HepG2 (cell line): Measurements from ENCODE around the gene DDX28. TPM values are rescaled to one million over a fixed set of nuclear protein-coding genes. Genes with fewer than 3 reads are reported as not detected.

Experiments used
- ADNP ChIP-seq: sonication (generic); formaldehyde crosslinking; IDR thresholded peaks from 2 replicates; pipeline ENCODE4 v1.4.0; 2020; ENCODE audit warnings: missing genetic modification reagents
- AKAP8 ChIP-seq: sonication (generic); formaldehyde crosslinking; IDR thresholded peaks from 2 replicates; pipeline ENCODE4 v1.5.1; 2020; ENCODE audit warnings: mild to moderate bottlenecking, missing genetic modification reagents
- CAMTA2 ChIP-seq: sonication (generic); formaldehyde crosslinking; IDR thresholded peaks from 2 replicates; pipeline ENCODE4 v1.4.0; 2020; ENCODE audit warnings: mild to moderate bottlenecking, missing genetic modification reagents, borderline replicate concordance
- ELF1 ChIP-seq: sonication (generic); formaldehyde crosslinking; IDR thresholded peaks from 2 replicates; pipeline ENCODE4 v1.4.0; 2020; ENCODE audit warnings: missing genetic modification reagents
- FOXJ3 ChIP-seq: sonication (generic); formaldehyde crosslinking; IDR thresholded peaks from 2 replicates; pipeline ENCODE4 v1.4.0; 2020; ENCODE audit warnings: missing genetic modification reagents, mild to moderate bottlenecking, borderline replicate concordance
- GZF1 ChIP-seq: sonication (generic); formaldehyde crosslinking; IDR thresholded peaks from 2 replicates; pipeline ENCODE4 v1.5.1; 2020; ENCODE audit warnings: mild to moderate bottlenecking, missing genetic modification reagents
- MTA1 ChIP-seq: sonication (generic); formaldehyde crosslinking; IDR thresholded peaks from 2 replicates; pipeline ENCODE4 v1.4.0; 2020; ENCODE audit warnings: missing genetic modification reagents, mild to moderate bottlenecking, borderline replicate concordance
- MTF1 ChIP-seq: sonication (generic); formaldehyde crosslinking; IDR thresholded peaks from 2 replicates; pipeline ENCODE4 v1.5.0; 2020; ENCODE audit warnings: missing genetic modification reagents
- PHF8 ChIP-seq: sonication (generic); formaldehyde crosslinking; IDR thresholded peaks from 2 replicates; pipeline ENCODE4 v1.5.0; 2020; ENCODE audit warnings: missing genetic modification reagents
- POLR2AphosphoS2 ChIP-seq: IDR thresholded peaks from 2 replicates; pipeline ENCODE4 v1.6.1; 2011; ENCODE audit warnings: low read depth, low read length, improper control_type of control experiment
- U2AF1 ChIP-seq: fragments of 200-400 bp; formaldehyde crosslinking; optimal IDR thresholded peaks from 2 replicates; pipeline ENCODE3; 2017; ENCODE audit warnings: mild to moderate bottlenecking, low read depth, low read length
- ZFP36L2 ChIP-seq: sonication (generic); formaldehyde crosslinking; IDR thresholded peaks from 2 replicates; pipeline ENCODE4 v1.4.0; 2020; ENCODE audit warnings: missing genetic modification reagents
- ZNF205 ChIP-seq: IDR thresholded peaks from 2 replicates; pipeline ENCODE4 v1.6.1; 2018; ENCODE audit warnings: missing biosample characterization, missing genetic modification reagents
- ZNF530 ChIP-seq: sonication (generic); formaldehyde crosslinking; IDR thresholded peaks from 2 replicates; pipeline ENCODE4 v1.5.0; 2020; ENCODE audit warnings: low read depth, mild to moderate bottlenecking, missing genetic modification reagents
- ZNF614 ChIP-seq: IDR thresholded peaks from 2 replicates; pipeline ENCODE4 v1.6.1; 2018; ENCODE audit warnings: missing biosample characterization, missing genetic modification reagents, inconsistent platforms, borderline replicate concordance
- polyA plus RNA-seq, 8 experiments: library from polyadenylated mRNA; depleted of rRNA in 3 of 8; stranded (reverse) in 7 of 8; unstranded in 1 of 8; fragments of >200 nt; fragmentation: Illumina TruSeq in 4 of 8; extraction: Trizol in 4 of 8; gene quantifications; 2 replicates each; pipeline versions ENCODE4 v1.2.1 to v1.2.3, GENCODE V29; 2011 to 2016; ENCODE audit warnings: low read depth in 4 of 8, missing spikeins in 1 of 8, mixed read lengths in 1 of 8; ENCODE audit not compliant: insufficient read depth in 1 of 8
- total RNA-seq, 5 experiments: library from RNA; depleted of rRNA; stranded (reverse); fragments of >200 nt; fragmentation: Illumina TruSeq; extraction: Trizol; gene quantifications; 2 replicates each; pipeline ENCODE4 v1.2.3, GENCODE V29; 2016; ENCODE audit warnings: low read depth in 1 of 5
- TF ChIP-seq, protein P1 (sequence below): sonication (generic); formaldehyde crosslinking; IDR thresholded peaks from 2 replicates; pipeline ENCODE4 v1.4.0; 2020; ENCODE audit warnings: missing genetic modification reagents, borderline replicate concordance
- TF ChIP-seq, protein P2 (sequence below): sonication (generic); formaldehyde crosslinking; IDR thresholded peaks from 2 replicates; pipeline ENCODE4 v1.4.0; 2020; ENCODE audit warnings: mild to moderate bottlenecking, missing genetic modification reagents
- TF ChIP-seq, protein P3 (sequence below): sonication (generic); formaldehyde crosslinking; IDR thresholded peaks from 2 replicates; pipeline ENCODE4 v1.5.1; 2020; ENCODE audit warnings: mild to moderate bottlenecking, missing genetic modification reagents

The DDX28 gene
- total and polyA plus RNA-seq, 2 of the 13 experiments (the other 11 are each of a cell fraction or from before 2014, with no cell fraction given), result 14.1 to 16.4 TPM

DNA sequence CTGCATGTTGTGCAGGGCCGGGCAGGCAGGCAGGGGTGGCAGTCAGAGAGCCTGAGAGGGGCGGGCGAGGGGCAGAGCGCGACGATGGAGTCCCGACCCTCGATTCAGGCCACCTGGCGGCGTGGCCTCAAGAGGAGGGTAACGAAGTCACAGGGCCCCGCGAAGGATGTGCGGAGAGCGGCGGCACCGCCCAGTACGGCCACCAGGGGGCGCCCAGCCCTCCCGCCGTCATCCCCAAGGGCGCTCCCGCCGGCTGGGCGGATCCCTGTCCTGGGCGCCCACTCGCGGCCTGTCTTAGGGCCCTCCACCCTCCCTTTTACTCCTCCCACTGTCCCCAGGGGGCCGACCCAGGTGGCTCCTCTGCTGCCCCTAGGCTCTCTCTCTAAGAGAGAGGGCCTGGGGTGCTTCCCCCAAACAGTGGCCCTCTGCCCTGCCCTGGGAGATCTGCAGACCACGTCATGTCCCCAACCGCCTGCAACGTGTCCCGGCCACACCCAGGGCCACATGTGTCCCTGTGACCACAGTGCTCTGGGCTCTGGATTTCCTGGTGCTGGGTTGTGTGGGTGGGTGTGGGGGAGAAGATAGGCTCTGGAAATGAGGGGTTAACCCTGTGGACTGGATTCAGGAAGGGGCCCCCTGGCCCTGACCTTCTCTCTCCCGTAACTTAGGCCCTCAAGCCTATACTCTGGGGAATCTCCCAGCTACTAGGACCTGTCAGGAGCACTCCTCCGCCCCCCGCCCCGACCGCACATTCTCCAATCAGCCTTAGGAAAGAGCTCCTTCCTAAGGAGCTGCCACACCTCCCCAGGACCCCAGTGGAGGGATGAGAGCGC lies 29.6 kb downstream of the DDX28 start (continued):
- TF ChIP-seq ZNF614 (CRISPR knock-in tag) (peak; percentile 85; the same call in 1 of the 2 replicates), MTA1 (peak; percentile 71), AKAP8 (CRISPR knock-in tag) (peak; percentile 95), PHF8 (peak; percentile 75), POLR2AphosphoS2 (no peak), ZFP36L2 (CRISPR knock-in tag) (0 out of 2 replicates have a peak, but pooled peaks have one; percentile 67), CAMTA2 (CRISPR knock-in tag) (no peak; the same call in 1 of the 2 replicates), ADNP (CRISPR knock-in tag) (no peak), ZNF530 (CRISPR knock-in tag) (no peak), FOXJ3 (peak; percentile 15; the same call in 1 of the 2 replicates), ZNF205 (CRISPR knock-in tag) (peak; percentile 68; the same call in 1 of the 2 replicates), U2AF1 (peak; percentile 53), ELF1 (CRISPR knock-in tag) (peak; percentile 44; the same call in 1 of the 2 replicates), GZF1 (CRISPR knock-in tag) (no peak; the same call in 1 of the 2 replicates), MTF1 (CRISPR knock-in tag) (no peak)
- TF ChIP-seq, protein P1, sequence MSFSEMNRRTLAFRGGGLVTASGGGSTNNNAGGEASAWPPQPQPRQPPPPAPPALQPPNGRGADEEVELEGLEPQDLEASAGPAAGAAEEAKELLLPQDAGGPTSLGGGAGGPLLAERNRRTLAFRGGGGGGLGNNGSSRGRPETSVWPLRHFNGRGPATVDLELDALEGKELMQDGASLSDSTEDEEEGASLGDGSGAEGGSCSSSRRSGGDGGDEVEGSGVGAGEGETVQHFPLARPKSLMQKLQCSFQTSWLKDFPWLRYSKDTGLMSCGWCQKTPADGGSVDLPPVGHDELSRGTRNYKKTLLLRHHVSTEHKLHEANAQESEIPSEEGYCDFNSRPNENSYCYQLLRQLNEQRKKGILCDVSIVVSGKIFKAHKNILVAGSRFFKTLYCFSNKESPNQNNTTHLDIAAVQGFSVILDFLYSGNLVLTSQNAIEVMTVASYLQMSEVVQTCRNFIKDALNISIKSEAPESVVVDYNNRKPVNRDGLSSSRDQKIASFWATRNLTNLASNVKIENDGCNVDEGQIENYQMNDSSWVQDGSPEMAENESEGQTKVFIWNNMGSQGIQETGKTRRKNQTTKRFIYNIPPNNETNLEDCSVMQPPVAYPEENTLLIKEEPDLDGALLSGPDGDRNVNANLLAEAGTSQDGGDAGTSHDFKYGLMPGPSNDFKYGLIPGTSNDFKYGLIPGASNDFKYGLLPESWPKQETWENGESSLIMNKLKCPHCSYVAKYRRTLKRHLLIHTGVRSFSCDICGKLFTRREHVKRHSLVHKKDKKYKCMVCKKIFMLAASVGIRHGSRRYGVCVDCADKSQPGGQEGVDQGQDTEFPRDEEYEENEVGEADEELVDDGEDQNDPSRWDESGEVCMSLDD (CRISPR knock-in tag), result 0 out of 2 replicates have a peak, but pooled peaks have one; percentile 30
- TF ChIP-seq, protein P2, sequence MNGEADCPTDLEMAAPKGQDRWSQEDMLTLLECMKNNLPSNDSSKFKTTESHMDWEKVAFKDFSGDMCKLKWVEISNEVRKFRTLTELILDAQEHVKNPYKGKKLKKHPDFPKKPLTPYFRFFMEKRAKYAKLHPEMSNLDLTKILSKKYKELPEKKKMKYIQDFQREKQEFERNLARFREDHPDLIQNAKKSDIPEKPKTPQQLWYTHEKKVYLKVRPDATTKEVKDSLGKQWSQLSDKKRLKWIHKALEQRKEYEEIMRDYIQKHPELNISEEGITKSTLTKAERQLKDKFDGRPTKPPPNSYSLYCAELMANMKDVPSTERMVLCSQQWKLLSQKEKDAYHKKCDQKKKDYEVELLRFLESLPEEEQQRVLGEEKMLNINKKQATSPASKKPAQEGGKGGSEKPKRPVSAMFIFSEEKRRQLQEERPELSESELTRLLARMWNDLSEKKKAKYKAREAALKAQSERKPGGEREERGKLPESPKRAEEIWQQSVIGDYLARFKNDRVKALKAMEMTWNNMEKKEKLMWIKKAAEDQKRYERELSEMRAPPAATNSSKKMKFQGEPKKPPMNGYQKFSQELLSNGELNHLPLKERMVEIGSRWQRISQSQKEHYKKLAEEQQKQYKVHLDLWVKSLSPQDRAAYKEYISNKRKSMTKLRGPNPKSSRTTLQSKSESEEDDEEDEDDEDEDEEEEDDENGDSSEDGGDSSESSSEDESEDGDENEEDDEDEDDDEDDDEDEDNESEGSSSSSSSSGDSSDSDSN, result peak; percentile 55
- TF ChIP-seq, protein P3, sequence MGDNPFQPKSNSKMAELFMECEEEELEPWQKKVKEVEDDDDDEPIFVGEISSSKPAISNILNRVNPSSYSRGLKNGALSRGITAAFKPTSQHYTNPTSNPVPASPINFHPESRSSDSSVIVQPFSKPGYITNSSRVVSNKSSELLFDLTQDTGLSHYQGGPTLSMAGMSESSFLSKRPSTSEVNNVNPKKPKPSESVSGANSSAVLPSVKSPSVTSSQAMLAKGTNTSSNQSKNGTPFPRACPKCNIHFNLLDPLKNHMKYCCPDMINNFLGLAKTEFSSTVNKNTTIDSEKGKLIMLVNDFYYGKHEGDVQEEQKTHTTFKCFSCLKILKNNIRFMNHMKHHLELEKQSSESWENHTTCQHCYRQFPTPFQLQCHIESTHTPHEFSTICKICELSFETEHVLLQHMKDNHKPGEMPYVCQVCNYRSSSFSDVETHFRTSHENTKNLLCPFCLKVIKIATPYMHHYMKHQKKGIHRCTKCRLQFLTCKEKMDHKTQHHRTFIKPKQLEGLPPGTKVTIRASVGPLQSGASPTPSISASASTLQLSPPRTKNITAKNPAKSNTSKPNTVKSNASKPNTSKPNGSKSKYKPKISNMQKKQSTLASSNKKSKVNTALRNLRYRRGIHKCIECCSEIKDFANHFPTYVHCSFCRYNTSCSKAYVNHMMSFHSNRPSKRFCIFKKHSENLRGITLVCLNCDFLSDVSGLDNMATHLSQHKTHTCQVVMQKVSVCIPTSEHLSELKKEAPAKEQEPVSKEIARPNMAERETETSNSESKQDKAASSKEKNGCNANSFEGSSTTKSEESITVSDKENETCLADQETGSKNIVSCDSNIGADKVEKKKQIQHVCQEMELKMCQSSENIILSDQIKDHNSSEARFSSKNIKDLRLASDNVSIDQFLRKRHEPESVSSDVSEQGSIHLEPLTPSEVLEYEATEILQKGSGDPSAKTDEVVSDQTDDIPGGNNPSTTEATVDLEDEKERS, result 0 out of 2 replicates have a peak, but pooled peaks have one; percentile 47
